Body of pancreas (tissue), 4 donors: Measurements from ENCODE around the gene CHST3. TPM values are rescaled to one million over a fixed set of nuclear protein-coding genes. Genes with fewer than 3 reads are reported as not detected.
"Not testable (repeated sequence)": the region's sequence is repeated elsewhere in the genome, so short reads cannot be mapped to it uniquely, and the experiment has no call there.

Experiments used
- ATAC-seq: fragments of 150-250 bp; one replicate; pipeline ENCODE4 v1.9.1; 2016
- DNase-seq, 4 donors: peaks; one replicate each; pipeline ENCODE4 v3.0.0-alpha.2; 2019
- H3K27ac ChIP-seq, 4 donors: fragments of 200-600 bp; sonication (generic); 1 replicate in 3 of 4; 2 replicates in 1 of 4; pipeline versions ENCODE4 v1.5.1 to v1.6.1; 2016 to 2019; ENCODE audit warnings: mild to moderate bottlenecking in 1 of 4, mixed read lengths in 1 of 4, moderate library complexity in 1 of 4
- H3K27me3 ChIP-seq, 2 donors: fragments of 200-600 bp; sonication (generic); one replicate each; pipeline ENCODE4 v1.6.0; 2016; ENCODE audit warnings: mild to moderate bottlenecking in 1 of 2
- H3K36me3 ChIP-seq, 2 donors: fragments of 200-600 bp; sonication (generic); replicated peaks in 1 of 2; 2 replicates each; pipeline ENCODE4 v1.5.1; 2016; ENCODE audit warnings: low read depth in 2 of 2; ENCODE audit not compliant: insufficient read depth in 1 of 2
- H3K4me1 ChIP-seq: fragments of 200-600 bp; sonication (generic); one replicate; pipeline ENCODE4 v1.6.0; 2016
- H3K4me3 ChIP-seq, 2 donors: fragments of 200-600 bp; sonication (generic); 1 replicate in 1 of 2; 2 replicates in 1 of 2; pipeline ENCODE4 v1.5.1; 2016 to 2019
- H3K9me3 ChIP-seq, 3 donors: fragments of 200-600 bp; sonication (generic); 1 replicate in 2 of 3; 2 replicates in 1 of 3; pipeline ENCODE4 v1.5.1; 2016
- CTCF ChIP-seq, 7 experiments: fragments of 450-650 bp in 4 of 7; fragments of 200-600 bp in 3 of 7; sonication (generic) in 3 of 7; IDR thresholded peaks; one replicate each; pipeline ENCODE4 v1.5.1; 2016 to 2019; ENCODE audit warnings: antibody characterized with exemption in 7 of 7
- POLR2A ChIP-seq, 3 donors: fragments of 450-650 bp; IDR thresholded peaks; one replicate each; pipeline ENCODE4 v1.6.1; 2016; ENCODE audit warnings: antibody characterized with exemption in 3 of 3, mild to moderate bottlenecking in 2 of 3
- WGBS, 2 donors: methylation state at CpG; one replicate each; pipeline ENCODE4 v1.1.5; 2017; 5-methylcytosine and 5-hydroxymethylcytosine counted together
- intact Hi-C: fragments of 100-400 bp; cut with DNase I; formaldehyde crosslinking; loops from one replicate; pipeline ENCODE4 v1.15.1; 2023
- total RNA-seq, 2 donors: library from RNA; depleted of rRNA; stranded (reverse); fragments of >200 nt; gene quantifications; one replicate each; pipeline ENCODE4 v1.1.0, GENCODE V29; 2016

Gene CHST3
- total RNA-seq, 2 donors from 2014 or later = 8.6 to 19.4 TPM

- peak overlapping the region in 3 of 4 donors; percentile 73 to 81 (median 77) for H3K27ac ChIP-seq
- DNase-seq (no peak), ATAC-seq (no peak)
- H3K4me3 ChIP-seq = no peak overlapping the region
- intact Hi-C loops = no loop called here
- WGBS, 2 donors = 78 to 86% methylated on average over 9 of the region's 9 CpGs
- TF ChIP-seq POLR2A (IDR thresholded peaks at IDR 0.05) (no peak), CTCF (IDR thresholded peaks at IDR 0.05) (no peak)
- H3K27me3 ChIP-seq = no peaks in the 10 kb centered on the region
- H3K4me1 ChIP-seq = peaks cover 84% of the 10 kb centered on the region
- no peaks in the 10 kb centered on the region for H3K9me3 ChIP-seq
- no peaks in the 10 kb centered on the region for H3K36me3 ChIP-seq
These were observed 9.7 kb downstream of the CHST3 start for GRCh38 chr10:71973777-71974488.

- DNase-seq (no peak), ATAC-seq (no peak)
- Histone ChIP-seq H3K36me3 (no peaks in the 10 kb centered on the region), H3K9me3 (no peaks in the 10 kb centered on the region), H3K27ac (peak overlapping the region in 3 of 4 donors; percentile 73 to 81 (median 77)), H3K4me3 (no peak overlapping the region), H3K27me3 (no peaks in the 10 kb centered on the region), H3K4me1 (peaks cover 86% of the 10 kb centered on the region)
- WGBS, 2 donors = 66 to 69% methylated on average over 6 of the region's 6 CpGs
- intact Hi-C loops = no loop called here
- TF ChIP-seq POLR2A (IDR thresholded peaks at IDR 0.05) (no peak), CTCF (IDR thresholded peaks at IDR 0.05) (no peak)
These were observed 10.4 kb downstream of the CHST3 start for GRCh38 chr10:71974489-71975021.

GRCh38 chr10:71975087-71975870 lies 11.1 kb downstream of the CHST3 start:
- no peaks in the 10 kb centered on the region for H3K27me3 ChIP-seq
- H3K9me3 ChIP-seq = no peaks in the 10 kb centered on the region
- no peaks in the 10 kb centered on the region for H3K36me3 ChIP-seq
- H3K27ac ChIP-seq = peak overlapping the region; percentile 34 to 81 (median 75)
- peak; percentile 22 for ATAC-seq
- DNase-seq = peak in 3 of 4 donors; percentile 45 to 75 (median 66)
- H3K4me1 ChIP-seq = peaks cover 86% of the 10 kb centered on the region
- WGBS, 2 donors = 52 to 82% methylated on average over 8 to 15 of the region's 15 CpGs
- TF ChIP-seq CTCF (IDR thresholded peaks at IDR 0.05) (no peak), POLR2A (IDR thresholded peaks at IDR 0.05) (no peak)
- H3K4me3 ChIP-seq = no peak overlapping the region
- intact Hi-C loops = no loop called here

- H3K4me1 ChIP-seq = peaks cover 86% of the 10 kb centered on the region
- DNase-seq (peak in 1 of 4 donors; percentile 36), ATAC-seq (peak; percentile 6)
- H3K27ac ChIP-seq = peak overlapping the region; percentile 34 to 81 (median 75)
- H3K9me3 ChIP-seq = no peaks in the 10 kb centered on the region
- H3K27me3 ChIP-seq = no peaks in the 10 kb centered on the region
- TF ChIP-seq CTCF (IDR thresholded peaks at IDR 0.05) = no peak
- no peak for TF ChIP-seq POLR2A (IDR thresholded peaks at IDR 0.05)
- WGBS, 2 donors = 54 to 100% methylated on average over 2 to 12 of the region's 12 CpGs
- intact Hi-C loops = no loop called here
- H3K36me3 ChIP-seq = no peaks in the 10 kb centered on the region
- no peak overlapping the region for H3K4me3 ChIP-seq
These were observed 11.9 kb downstream of the CHST3 start for GRCh38 chr10:71975871-71976725.

GRCh38 chr10:71977614-71977903 lies 13.4 kb downstream of the CHST3 start:
- intact Hi-C loops, ATAC-seq, H3K36me3 ChIP-seq, H3K4me3 ChIP-seq, H3K27me3 ChIP-seq, H3K9me3 ChIP-seq, DNase-seq: not testable (repeated sequence)
- H3K27ac ChIP-seq = peak overlapping the region in 3 of 4 donors; percentile 73 to 81 (median 77)
- H3K4me1 ChIP-seq = peaks cover 94% of the 10 kb centered on the region
- 91 to 100% methylated on average over 1 of the region's 1 CpG for WGBS, 2 donors
